ENCODE data around the gene PPP1R14B. TPM values are rescaled to one million over a fixed set of nuclear protein-coding genes. Genes with fewer than 3 reads are reported as not detected.

PPP1R14B gene
- total RNA-seq, 1 donor from 2014 or later: 76.5 TPM

DNA sequence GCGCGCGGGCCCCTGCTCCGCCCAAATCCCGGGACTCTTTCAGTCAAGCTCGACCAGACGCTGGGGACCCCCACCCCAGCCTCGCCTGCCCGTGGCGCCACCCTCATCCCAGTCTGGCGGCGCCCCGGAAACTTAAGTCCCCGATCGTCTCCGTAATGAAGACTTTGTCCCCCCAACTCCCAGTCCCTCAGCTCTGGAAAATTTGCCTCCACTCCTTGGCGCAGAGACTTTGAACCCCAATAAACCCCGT, 4.9 kb upstream of the PPP1R14B start:
- ATAC-seq: no peak
- H3K36me3 ChIP-seq: peaks cover 19% of the 10 kb centered on the region
- H3K4me3 ChIP-seq: peak overlapping the region; percentile 89
- H3K27ac ChIP-seq: peak overlapping the region; percentile 72
- no peak for DNase-seq
- intact Hi-C loops (cut with DNase I): no loop called here
- H3K9me3 ChIP-seq: no peaks in the 10 kb centered on the region
- TF ChIP-seq, protein P1, sequence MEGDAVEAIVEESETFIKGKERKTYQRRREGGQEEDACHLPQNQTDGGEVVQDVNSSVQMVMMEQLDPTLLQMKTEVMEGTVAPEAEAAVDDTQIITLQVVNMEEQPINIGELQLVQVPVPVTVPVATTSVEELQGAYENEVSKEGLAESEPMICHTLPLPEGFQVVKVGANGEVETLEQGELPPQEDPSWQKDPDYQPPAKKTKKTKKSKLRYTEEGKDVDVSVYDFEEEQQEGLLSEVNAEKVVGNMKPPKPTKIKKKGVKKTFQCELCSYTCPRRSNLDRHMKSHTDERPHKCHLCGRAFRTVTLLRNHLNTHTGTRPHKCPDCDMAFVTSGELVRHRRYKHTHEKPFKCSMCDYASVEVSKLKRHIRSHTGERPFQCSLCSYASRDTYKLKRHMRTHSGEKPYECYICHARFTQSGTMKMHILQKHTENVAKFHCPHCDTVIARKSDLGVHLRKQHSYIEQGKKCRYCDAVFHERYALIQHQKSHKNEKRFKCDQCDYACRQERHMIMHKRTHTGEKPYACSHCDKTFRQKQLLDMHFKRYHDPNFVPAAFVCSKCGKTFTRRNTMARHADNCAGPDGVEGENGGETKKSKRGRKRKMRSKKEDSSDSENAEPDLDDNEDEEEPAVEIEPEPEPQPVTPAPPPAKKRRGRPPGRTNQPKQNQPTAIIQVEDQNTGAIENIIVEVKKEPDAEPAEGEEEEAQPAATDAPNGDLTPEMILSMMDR (IDR thresholded peaks at IDR 0.05): no peak
- H3K4me1 ChIP-seq: peaks cover 26% of the 10 kb centered on the region
- H3K27me3 ChIP-seq: no peaks in the 10 kb centered on the region

DNA sequence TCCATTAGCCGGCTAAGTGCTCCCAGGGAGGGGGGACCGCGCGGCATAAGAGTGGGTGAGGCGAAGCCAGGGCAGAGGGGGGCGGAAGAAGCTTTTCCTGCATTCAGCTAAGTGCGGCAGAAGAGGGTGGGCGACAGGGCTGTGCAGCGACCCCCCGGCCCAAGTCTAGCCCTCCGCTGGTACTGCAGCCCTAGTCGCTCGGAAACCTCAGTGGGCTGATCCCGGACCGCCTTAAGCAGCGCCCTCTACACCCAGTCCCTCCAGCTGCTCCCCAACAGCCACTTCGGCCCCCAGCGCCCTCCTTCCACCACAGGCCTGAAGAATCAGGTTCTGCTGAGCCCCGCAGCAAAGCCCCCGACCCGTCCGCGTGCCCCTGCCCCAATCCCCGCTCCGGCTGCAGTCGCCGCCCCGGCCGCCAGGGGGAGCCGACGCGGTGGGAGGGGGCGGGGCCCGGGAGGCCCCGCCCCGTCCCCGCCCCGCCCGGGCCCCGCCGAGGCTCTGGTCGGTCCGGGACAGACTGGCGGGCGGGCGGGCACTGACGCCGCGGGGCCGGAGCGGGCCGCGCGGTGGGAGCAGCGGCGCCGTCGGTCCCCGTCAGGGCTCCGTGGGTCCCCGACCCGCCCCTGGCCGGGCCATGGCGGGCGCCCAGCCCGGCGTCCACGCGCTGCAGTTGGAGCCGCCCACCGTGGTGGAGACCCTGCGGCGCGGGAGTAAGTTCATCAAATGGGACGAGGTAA, 4.4 kb upstream of the PPP1R14B start, which contains the start of gene PLCB3:
TSS of gene PLCB3 (plus strand) at position 515 of the 737 bp plus-strand sequence. CDS start at position 635, 120 bp downstream.
- no peaks in the 10 kb centered on the region for H3K9me3 ChIP-seq
- DNase-seq: peak; percentile 82
- H3K4me3 ChIP-seq: peak within 1 kb of the TSS; percentile 89
- peaks cover 26% of the 10 kb centered on the region for H3K4me1 ChIP-seq
- intact Hi-C loops (cut with DNase I): no loop called here
- peak within 1 kb of the TSS; percentile 72 for H3K27ac ChIP-seq
- TF ChIP-seq, protein P1 (IDR thresholded peaks at IDR 0.05): peak; percentile 66
- H3K27me3 ChIP-seq: no peaks in the 10 kb centered on the region
- H3K36me3 ChIP-seq: peaks cover 14% of the 10 kb centered on the region
- peak; percentile 77 for ATAC-seq

DNA sequence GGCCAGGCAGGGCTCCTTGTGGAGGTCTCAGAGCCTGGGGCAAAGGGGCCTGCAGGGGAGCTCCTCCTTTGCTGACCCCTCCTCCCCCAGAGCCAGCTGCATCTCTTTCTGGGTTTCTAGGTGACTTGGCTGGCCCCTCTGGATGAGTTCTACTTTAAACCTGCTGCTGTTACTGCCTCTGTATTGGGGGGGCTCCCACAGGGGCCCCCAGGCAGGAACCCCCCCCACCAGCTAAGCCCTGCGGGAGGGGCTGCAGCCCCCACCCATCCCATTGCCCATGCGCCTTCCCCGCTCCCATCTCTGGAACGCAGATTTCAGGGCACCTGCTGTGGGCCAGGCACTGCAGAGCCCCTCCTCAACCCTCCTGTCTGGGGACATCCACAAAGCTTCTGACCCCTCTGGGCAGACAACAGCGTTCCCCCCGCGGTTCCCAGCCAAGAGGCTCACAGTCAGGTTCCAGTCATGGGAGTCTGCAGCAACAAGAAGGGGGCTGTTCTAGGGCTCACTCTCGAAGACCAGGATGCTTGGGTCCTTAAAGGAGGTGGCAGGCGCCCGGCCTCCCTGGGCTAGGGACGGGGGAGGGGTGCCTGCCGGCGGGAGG, 3.8 kb upstream of the PPP1R14B start:
- peaks cover 26% of the 10 kb centered on the region for H3K4me1 ChIP-seq

DNA sequence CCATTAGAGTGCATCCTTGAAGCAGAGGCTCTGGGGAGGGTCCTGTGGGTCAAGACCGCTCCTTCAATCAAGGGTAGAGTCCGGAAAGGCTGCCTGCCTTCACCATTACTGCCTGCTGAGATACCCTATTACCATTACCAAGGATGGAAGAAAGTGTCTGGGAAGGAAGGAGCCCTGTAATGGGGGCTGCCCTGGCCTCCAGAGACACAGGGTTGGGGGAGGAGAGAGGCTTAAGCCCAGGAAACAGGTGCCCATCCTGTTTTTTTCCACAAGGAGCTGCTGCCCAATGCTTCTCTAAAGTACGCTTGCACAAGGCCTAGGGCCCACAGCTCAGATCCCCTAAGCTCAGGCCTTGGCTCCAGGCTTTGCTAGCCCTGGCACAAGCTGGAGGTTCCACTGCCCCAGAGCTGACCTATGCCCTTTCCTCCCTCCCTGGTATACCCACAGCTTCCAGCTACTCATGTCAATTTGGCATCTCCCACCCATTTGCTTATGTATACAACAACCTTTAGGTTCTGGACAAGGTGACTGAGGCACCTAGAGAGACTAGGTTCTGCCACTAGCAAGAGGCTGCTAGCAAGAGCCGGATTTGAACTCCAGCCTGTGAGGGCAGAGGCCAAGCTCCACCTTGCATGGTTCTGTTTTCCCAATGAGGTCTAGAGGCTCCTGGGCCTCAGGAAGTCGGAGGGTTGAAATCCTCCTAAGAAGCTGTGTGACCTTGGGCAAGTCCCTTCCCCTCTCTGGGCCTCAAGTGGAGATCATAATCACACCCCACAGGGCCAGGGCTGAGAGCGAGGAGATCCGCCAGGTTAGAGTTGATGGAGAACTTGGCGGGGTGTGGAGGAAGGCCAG, 3.0 kb upstream of the PPP1R14B start:
- Histone ChIP-seq H3K4me1 (peaks cover 31% of the 10 kb centered on the region), H3K36me3 (peaks cover 6% of the 10 kb centered on the region), H3K27me3 (no peaks in the 10 kb centered on the region), H3K4me3 (no peak overlapping the region), H3K27ac (no peak overlapping the region), H3K9me3 (no peaks in the 10 kb centered on the region)
- intact Hi-C loops (cut with DNase I): no loop called here
- DNase-seq (no peak), ATAC-seq (no peak)
- TF ChIP-seq, protein P1 (IDR thresholded peaks at IDR 0.05): no peak

More for the DNA sequence above, 3.8 kb upstream of the PPP1R14B start:
- ATAC-seq (no peak), DNase-seq (no peak)
- peaks cover 12% of the 10 kb centered on the region for H3K36me3 ChIP-seq
- no peaks in the 10 kb centered on the region for H3K27me3 ChIP-seq
- peak overlapping the region; percentile 89 for H3K4me3 ChIP-seq
- intact Hi-C loops (cut with DNase I): no loop called here
- TF ChIP-seq, protein P1 (IDR thresholded peaks at IDR 0.05): no peak
- no peak overlapping the region for H3K27ac ChIP-seq
- H3K9me3 ChIP-seq: no peaks in the 10 kb centered on the region

DNA sequence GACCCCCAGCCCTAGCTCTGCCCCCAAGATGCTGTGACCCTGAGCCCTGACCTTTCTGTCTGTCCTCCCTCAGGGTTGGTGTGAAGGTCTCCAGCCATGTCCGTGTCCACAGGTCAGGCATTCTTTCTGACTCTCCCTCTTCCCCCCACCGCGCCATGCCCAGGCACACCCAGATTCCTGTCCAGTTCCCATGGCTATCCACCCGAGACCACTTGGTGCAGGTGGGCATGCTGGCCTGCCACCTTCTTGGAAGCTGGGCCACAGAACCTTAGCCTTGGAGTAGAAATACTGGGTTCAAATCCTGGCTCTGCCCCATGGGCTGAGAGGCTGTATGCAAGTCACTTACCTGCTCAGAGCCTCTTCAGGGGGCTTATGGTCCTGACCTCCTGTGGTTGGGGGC, 2.3 kb upstream of the PPP1R14B start:
- DNase-seq: no peak

More for the DNA sequence above, 2.3 kb upstream of the PPP1R14B start:
- Histone ChIP-seq H3K4me3 (no peak overlapping the region), H3K9me3 (no peaks in the 10 kb centered on the region), H3K36me3 (peaks cover 2% of the 10 kb centered on the region), H3K4me1 (peaks cover 31% of the 10 kb centered on the region), H3K27ac (no peak overlapping the region), H3K27me3 (no peaks in the 10 kb centered on the region)
- intact Hi-C loops (cut with DNase I): no loop called here
- TF ChIP-seq, protein P1 (IDR thresholded peaks at IDR 0.05): no peak
- ATAC-seq: no peak

Data from upper lobe of right lung (tissue), 1 donor.